C4-2B (cell line): ENCODE measurements around the gene MAFF.

Source experiments
- CTCF ChIP-seq: fragments of 450-650 bp; conservative IDR thresholded peaks from 2 replicates; pipeline ENCODE4 v1.5.1; 2017; ENCODE audit warnings: mild to moderate bottlenecking
- ZFX ChIP-seq: fragments of 450-650 bp; IDR thresholded peaks from 2 replicates; pipeline ENCODE4 v1.6.1; 2017

- TF ChIP-seq CTCF (no peak), ZFX (no peak)
Measured at GRCh38 chr22:38207898-38208432, 6.2 kb downstream of the MAFF start.
